ENCODE data around the gene ATXN1. TPM values are rescaled to one million over a fixed set of nuclear protein-coding genes. Genes with fewer than 3 reads are reported as not detected.

The ATXN1 gene
- total RNA-seq, 1 experiment from 2014 or later: 13.4 TPM

GRCh38 chr6:16753341-16753740 lies 7.9 kb downstream of the ATXN1 start:
- in situ Hi-C loops (cut with HindIII; ENCODE audit: low pct_unique_long_range_greater_than_20kb, low sequenced_read_pairs): no loop called here
- no peak for DNase-seq (ENCODE audit: low read depth, low spot score)

DNA sequence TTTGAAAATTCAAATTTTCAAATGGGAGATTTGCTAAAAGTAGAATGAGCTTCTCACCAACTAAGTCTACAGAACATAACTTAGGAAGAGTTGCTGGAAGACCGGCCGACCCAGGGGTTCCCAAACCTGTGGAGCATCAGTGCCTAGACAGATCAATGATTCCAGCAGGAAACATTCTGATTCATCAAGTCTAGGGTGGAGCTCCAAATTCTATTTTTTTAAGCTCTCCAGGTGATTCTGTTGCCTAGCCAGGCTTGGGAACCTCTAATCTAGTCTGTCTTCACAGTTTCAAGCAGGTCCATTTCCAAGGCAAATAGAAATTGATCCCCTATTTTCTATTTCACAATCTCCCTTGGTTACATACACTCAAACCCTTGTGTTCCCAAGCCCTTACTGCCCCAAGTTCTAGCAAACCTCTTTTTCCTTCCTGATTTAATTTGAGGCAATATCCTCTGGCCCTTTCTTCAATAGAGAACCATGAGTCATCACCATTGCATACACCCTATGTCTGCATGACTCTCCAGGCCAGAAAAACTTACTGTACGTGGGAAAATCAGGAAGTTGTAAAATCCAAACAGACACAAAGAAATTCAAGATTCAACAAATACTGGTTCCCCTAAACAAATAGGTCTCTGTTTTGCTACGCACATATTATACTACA lies 8.9 kb downstream of the ATXN1 start:
- in situ Hi-C loops (cut with HindIII; ENCODE audit: low pct_unique_long_range_greater_than_20kb, low sequenced_read_pairs): no loop called here
- peak; percentile 83 for DNase-seq (ENCODE audit: low read depth, low spot score)

- no peak for DNase-seq (ENCODE audit: low read depth, low spot score)
- in situ Hi-C loops (cut with HindIII; ENCODE audit: low pct_unique_long_range_greater_than_20kb, low sequenced_read_pairs): no loop called here
Measured at GRCh38 chr6:16751251-16751946, 9.9 kb downstream of the ATXN1 start.

GRCh38 chr6:16750566-16750965 lies 10.7 kb downstream of the ATXN1 start:
- DNase-seq (ENCODE audit: low read depth, low spot score): no peak
- in situ Hi-C loops (cut with HindIII; ENCODE audit: low pct_unique_long_range_greater_than_20kb, low sequenced_read_pairs): no loop called here

GRCh38 chr6:16749516-16750485 lies 11.5 kb downstream of the ATXN1 start:
- in situ Hi-C loops (cut with HindIII; ENCODE audit: low pct_unique_long_range_greater_than_20kb, low sequenced_read_pairs): no loop called here
- DNase-seq (ENCODE audit: low read depth, low spot score): no peak

DNA sequence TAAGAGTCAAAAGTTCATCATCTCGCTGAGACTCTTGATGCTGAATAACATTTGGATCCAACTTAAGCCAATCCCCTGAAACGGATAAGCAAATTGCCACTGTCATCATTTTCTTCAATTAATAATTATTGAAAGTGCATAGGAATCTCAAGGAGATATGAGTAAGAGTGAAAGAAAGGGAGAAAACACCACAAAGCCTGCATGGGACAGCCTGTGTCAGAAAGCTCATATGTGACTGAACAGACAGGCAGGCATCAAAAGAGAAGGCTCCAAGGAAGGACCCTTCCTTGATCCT lies 13.3 kb downstream of the ATXN1 start:
- in situ Hi-C loops (cut with HindIII; ENCODE audit: low pct_unique_long_range_greater_than_20kb, low sequenced_read_pairs): no loop called here
- DNase-seq (ENCODE audit: low read depth, low spot score): no peak

GRCh38 chr6:16747232-16748024 lies 13.8 kb downstream of the ATXN1 start:
- in situ Hi-C loops (cut with HindIII; ENCODE audit: low pct_unique_long_range_greater_than_20kb, low sequenced_read_pairs): no loop called here

GRCh38 chr6:16746812-16747211 lies 14.4 kb downstream of the ATXN1 start:
- DNase-seq (ENCODE audit: low read depth, low spot score): no peak
- in situ Hi-C loops (cut with HindIII; ENCODE audit: low pct_unique_long_range_greater_than_20kb, low sequenced_read_pairs): no loop called here

More at GRCh38 chr6:16747232-16748024, 13.8 kb downstream of the ATXN1 start:
- DNase-seq (ENCODE audit: low read depth, low spot score): no peak

DNA sequence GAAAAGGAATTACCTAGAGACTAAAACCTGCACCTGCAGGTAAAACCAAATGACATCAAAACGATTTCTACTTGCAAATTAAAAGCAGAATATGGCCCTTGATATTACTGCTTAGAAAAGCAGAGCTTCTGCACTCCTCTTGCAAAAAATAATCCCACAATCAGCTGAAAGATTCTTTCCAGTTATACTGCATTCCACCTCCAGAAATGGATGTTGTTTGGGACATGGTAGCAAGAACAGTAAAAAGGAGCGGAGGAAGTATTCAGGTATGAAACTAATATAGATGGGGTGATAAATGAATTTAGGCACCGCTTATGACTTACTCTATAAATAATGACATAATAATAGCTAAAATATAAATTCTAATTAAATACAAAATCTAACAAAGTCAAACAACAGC lies 14.9 kb downstream of the ATXN1 start:
- no peak for DNase-seq (ENCODE audit: low read depth, low spot score)
- in situ Hi-C loops (cut with HindIII; ENCODE audit: low pct_unique_long_range_greater_than_20kb, low sequenced_read_pairs): no loop called here

DNA sequence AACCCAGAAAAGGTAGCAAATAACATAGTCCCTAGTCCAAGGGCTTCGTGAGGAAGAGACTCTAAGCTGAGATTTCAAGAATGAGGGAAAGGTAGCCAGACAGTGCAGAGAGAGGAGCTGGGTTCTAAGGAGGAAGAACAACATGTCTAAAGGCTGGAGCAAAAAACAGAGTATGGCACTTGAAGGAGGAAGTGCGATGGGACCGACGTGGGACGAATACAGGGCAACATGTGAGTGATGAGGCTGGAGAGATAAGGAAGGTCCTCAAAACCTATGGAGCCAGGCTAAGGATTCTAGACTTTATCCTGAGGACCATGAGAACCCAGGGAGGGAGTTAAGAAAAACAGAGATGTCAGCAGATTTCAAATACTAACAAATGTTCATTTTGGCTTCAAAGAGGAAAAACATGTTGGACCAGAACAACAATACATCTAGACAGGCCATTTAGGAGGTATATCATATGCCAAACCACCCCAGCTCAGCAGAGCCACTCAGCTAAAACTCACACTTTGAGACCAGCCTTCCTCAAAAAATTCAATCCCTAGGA lies 17.5 kb downstream of the ATXN1 start:
- in situ Hi-C loops (cut with HindIII; ENCODE audit: low pct_unique_long_range_greater_than_20kb, low sequenced_read_pairs): no loop called here
- no peak for DNase-seq (ENCODE audit: low read depth, low spot score)

GRCh38 chr6:16742116-16742515 lies 19.1 kb downstream of the ATXN1 start:
- in situ Hi-C loops (cut with HindIII; ENCODE audit: low pct_unique_long_range_greater_than_20kb, low sequenced_read_pairs): no loop called here
- DNase-seq (ENCODE audit: low read depth, low spot score): no peak

GRCh38 chr6:16741112-16742016 lies 19.9 kb downstream of the ATXN1 start:
- DNase-seq (ENCODE audit: low read depth, low spot score): peak; percentile 92
- in situ Hi-C loops (cut with HindIII; ENCODE audit: low pct_unique_long_range_greater_than_20kb, low sequenced_read_pairs): no loop called here

GRCh38 chr6:16740097-16740496 lies 21.2 kb downstream of the ATXN1 start:
- DNase-seq (ENCODE audit: low read depth, low spot score): no peak
- in situ Hi-C loops (cut with HindIII; ENCODE audit: low pct_unique_long_range_greater_than_20kb, low sequenced_read_pairs): no loop called here

DNA sequence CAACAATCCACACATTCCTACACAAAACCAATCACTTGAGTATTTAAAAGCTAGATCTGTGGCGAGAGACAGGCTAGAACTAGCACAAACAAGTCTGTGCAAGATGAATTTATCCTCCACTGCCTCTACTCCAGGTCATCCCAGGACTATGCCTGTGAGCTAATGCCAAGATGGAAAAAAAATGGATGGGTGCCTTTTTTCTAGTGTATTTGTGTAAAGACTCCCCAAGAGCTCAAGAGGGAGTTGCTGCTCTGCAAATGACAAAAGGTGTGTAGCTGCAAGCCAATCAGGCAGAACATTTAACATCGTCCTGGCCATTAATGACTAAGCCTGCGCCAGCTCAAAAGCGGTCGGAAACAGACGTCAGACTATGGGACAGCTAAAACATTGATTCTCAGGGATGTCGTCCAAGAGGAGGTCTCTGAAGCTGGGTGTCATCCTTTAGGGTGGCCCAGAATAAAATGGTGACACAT lies 21.9 kb downstream of the ATXN1 start:
- no peak for DNase-seq (ENCODE audit: low read depth, low spot score)

DNA sequence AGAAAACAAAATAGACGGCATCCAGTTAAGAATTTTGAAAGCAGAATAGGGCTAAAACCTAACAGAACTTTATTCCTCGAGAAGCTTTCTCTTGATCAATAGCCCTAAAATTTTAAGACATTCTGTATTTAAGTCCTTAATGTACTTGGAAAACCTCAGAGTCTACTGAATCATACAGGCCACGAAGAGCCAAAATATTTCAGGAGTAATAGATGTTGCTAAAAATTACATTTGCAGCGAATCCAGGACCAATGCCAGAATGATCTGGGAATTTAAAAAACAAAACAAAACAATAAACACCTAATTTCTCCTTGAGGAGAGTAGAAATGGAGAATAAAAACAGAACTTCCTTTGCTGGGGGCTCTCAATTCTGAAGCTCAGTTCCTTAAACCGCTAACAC lies 23.3 kb downstream of the ATXN1 start:
- no peak for DNase-seq (ENCODE audit: low read depth, low spot score)
- in situ Hi-C loops (cut with HindIII; ENCODE audit: low pct_unique_long_range_greater_than_20kb, low sequenced_read_pairs): no loop called here

More for the DNA sequence above, 21.9 kb downstream of the ATXN1 start:
- in situ Hi-C loops (cut with HindIII; ENCODE audit: low pct_unique_long_range_greater_than_20kb, low sequenced_read_pairs): no loop called here
